Naive thymus-derived CD8-positive, alpha-beta T cell (primary cell): ENCODE data around the gene DLG2. TPM values are rescaled to one million over a fixed set of nuclear protein-coding genes. Genes with fewer than 3 reads are reported as not detected.

Experiments
- ATAC-seq, 2 donors: fragments of 150-1000 bp; cut with Tn5 transposase in 1 of 2; sonication (Bioruptor Pico), chemical (Tn5 transposase) in 1 of 2; 1 replicate in 1 of 2; 2 replicates in 1 of 2; pipeline ENCODE4 v1.10.0; 2021; ENCODE audit warnings: mild to moderate bottlenecking in 2 of 2, moderate library complexity in 2 of 2
- POLR2A ChIA-PET: fragments of 350-600 bp; sonication (Branson Sonifier 250); formaldehyde crosslinking; loops from one replicate; lab custom pipeline; 2021; ENCODE audit warnings: antibody characterized with exemption; lab: Charles Lee
- DNase-seq, 10 donors: peaks; one replicate each; pipeline versions ENCODE4 v3.0.0 to v3.0.0-alpha.2; 2020 to 2022
- H3K27ac Mint-ChIP-seq, 10 donors: one replicate each; pipeline ENCODE4 v1.8.0; 2020 to 2022; ENCODE audit warnings: mild to moderate bottlenecking in 10 of 10, mixed read lengths in 10 of 10, moderate library complexity in 4 of 10, inconsistent platforms in 1 of 10
- H3K27me3 Mint-ChIP-seq, 5 donors: one replicate each; pipeline ENCODE4 v1.8.0; 2021 to 2022; ENCODE audit warnings: mixed read lengths in 5 of 5
- H3K36me3 Mint-ChIP-seq, 3 donors: one replicate each; pipeline ENCODE4 v1.8.0; 2020 to 2022; ENCODE audit warnings: mixed read lengths in 3 of 3, mild to moderate bottlenecking in 2 of 3, inconsistent platforms in 1 of 3
- H3K4me1 Mint-ChIP-seq, 4 donors: one replicate each; pipeline ENCODE4 v1.8.0; 2021 to 2022; ENCODE audit warnings: mixed read lengths in 4 of 4
- H3K4me3 Mint-ChIP-seq, 10 donors: one replicate each; pipeline ENCODE4 v1.8.0; 2020 to 2022; ENCODE audit warnings: mild to moderate bottlenecking in 10 of 10, mixed read lengths in 10 of 10, moderate library complexity in 6 of 10, inconsistent platforms in 1 of 10
- H3K9me3 Mint-ChIP-seq, 9 donors: one replicate each; pipeline ENCODE4 v1.8.0; 2020 to 2022; ENCODE audit warnings: mixed read lengths in 9 of 9, mild to moderate bottlenecking in 3 of 9, inconsistent platforms in 1 of 9, moderate library complexity in 1 of 9
- polyA plus RNA-seq, 3 donors: library from polyadenylated mRNA; unstranded; fragments of 300-500 nt; fragmentation: Illumina TruSeq; gene quantifications; one replicate each; pipeline ENCODE4 v1.2.3, GENCODE V29; 2021
- total RNA-seq, 8 experiments: library from RNA in 2 of 8; stranded (reverse) in 2 of 8; gene quantifications; one replicate each; pipeline ENCODE4 v1.2.3 and lab custom pipeline; 2021 to 2026

DLG2 gene
- total and polyA plus RNA-seq, 5 experiments from 2014 or later: 0.86 to 6.2 (median 2.5) TPM

- Mint-ChIP-seq H3K4me3 (no peak overlapping the region), H3K4me1 (no peaks in the 10 kb centered on the region), H3K27me3 (no peaks in the 10 kb centered on the region), H3K9me3 (peaks cover 0 to 24% (median 8%) of the 10 kb centered on the region in 9 donors), H3K36me3 (peaks cover 3 to 20% (median 12%) of the 10 kb centered on the region in 3 donors), H3K27ac (no peak overlapping the region)
- DNase-seq: no peak
- POLR2A ChIA-PET: no interaction called here
- ATAC-seq: no peak
Observed at GRCh38 chr11:85539740-85540139, 87.4 kb downstream of the DLG2 start.

DNA sequence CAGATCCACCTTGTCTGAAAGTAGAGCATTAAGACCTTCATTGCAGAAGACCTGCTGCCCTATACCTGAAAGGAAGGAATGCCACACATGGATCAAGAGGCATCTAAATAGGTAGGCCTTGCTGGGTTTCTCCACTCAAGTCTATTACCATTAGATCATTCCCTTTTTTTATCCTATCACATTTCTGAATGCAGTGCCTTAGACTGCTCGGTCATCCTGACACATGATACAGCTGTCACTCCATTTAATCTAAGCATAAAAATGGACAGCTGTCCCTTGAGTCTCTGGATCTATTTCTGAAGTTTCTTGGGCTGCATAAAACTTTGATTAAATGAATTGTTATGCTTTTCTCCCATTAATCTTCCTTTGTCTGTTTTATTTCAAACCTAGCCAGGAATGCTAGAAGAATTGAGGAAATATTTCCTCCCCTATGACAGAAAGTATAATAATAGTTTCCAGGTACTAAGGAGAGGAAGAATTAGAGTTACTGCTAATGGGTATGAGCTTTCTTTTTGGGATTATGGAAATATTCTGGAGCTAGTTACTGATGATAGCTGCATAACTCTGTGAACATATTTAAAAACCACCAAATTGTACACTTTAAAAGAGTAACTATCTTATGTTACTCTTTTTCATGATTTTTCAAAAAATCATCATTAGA, 88.0 kb downstream of the DLG2 start:
- POLR2A ChIA-PET: interaction anchor here (0.6 kb wide), 1 partner anchor 706 kb away, joined by 3 read pairs; no protein-coding TSS in a partner anchor
- H3K4me3 Mint-ChIP-seq: no peak overlapping the region
- peaks cover 0 to 26% (median 11%) of the 10 kb centered on the region in 9 donors for H3K9me3 Mint-ChIP-seq
- no peak for ATAC-seq
- peaks cover 4 to 25% (median 13%) of the 10 kb centered on the region in 3 donors for H3K36me3 Mint-ChIP-seq
- DNase-seq: no peak
- H3K27me3 Mint-ChIP-seq: no peaks in the 10 kb centered on the region
- no peaks in the 10 kb centered on the region for H3K4me1 Mint-ChIP-seq
- no peak overlapping the region for H3K27ac Mint-ChIP-seq

DNA sequence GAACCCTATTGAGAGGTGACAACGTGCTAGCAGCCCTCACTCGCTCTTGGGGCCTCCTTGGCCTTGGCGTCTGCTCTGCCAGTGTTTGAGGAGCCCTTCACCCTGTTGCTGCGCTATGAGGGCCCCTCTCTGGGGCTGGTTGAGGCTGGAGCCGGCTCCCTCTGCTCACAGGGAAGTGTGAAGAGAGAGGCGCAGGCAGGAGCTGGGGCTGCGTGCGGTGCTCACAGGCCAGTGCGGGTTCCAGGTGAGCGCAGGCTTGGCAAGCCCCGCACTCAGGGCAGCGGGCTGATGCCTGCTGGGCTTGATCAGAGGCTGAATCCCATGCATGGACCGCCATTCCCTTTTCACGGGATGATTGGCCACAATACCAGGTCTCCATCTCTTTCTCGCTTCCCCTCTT, 90.7 kb downstream of the DLG2 start:
- Mint-ChIP-seq H3K4me1 (no peaks in the 10 kb centered on the region), H3K27me3 (no peaks in the 10 kb centered on the region), H3K4me3 (no peak overlapping the region), H3K9me3 (peaks cover 0 to 17% (median 11%) of the 10 kb centered on the region in 9 donors), H3K27ac (no peak overlapping the region), H3K36me3 (peaks cover 4 to 28% (median 13%) of the 10 kb centered on the region in 3 donors)
- ATAC-seq (no peak), DNase-seq (no peak)
- POLR2A ChIA-PET: no interaction called here

- Mint-ChIP-seq H3K4me1 (no peaks in the 10 kb centered on the region), H3K36me3 (peaks cover 4 to 28% (median 14%) of the 10 kb centered on the region in 3 donors), H3K9me3 (peaks cover 0 to 17% (median 12%) of the 10 kb centered on the region in 9 donors), H3K4me3 (no peak overlapping the region), H3K27me3 (no peaks in the 10 kb centered on the region), H3K27ac (no peak overlapping the region)
- ATAC-seq (no peak), DNase-seq (no peak)
- POLR2A ChIA-PET: no interaction called here
Observed at GRCh38 chr11:85534806-85535205, 92.3 kb downstream of the DLG2 start.

DNA sequence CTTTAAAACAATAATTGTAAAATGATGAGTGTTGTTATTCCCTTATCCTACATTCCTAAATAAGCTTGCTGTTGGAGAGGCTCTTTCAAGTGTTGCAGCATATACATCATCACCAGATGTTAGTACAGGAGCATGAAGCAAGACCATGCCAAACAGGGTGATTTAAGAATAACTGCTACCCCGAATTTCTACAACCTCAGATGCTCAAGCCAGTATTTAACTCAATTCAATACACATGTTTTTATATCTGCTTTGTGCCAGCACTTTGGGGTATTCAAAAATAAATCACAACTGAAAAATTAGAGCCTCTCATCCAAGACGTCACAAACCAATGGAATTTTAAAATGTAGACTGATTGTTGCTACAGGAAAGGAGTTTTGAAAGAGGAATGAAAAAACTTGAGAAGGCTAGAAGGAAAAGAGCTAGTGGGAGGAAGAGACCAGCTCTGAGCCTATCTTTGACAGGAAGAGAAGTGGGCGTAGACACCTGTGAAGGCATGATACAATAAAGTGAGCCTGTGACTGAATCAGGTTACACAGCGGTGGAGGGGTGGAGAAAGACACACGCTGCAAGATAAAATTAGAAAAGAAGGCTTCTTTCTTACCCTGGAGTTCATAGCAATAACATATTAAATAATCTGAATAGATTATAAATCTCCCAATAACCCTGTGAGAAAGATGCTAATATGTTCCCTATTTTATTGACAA, 95.8 kb downstream of the DLG2 start:
- POLR2A ChIA-PET: no interaction called here
- peaks cover 10 to 27% (median 12%) of the 10 kb centered on the region in 9 donors for H3K9me3 Mint-ChIP-seq
- no peak for ATAC-seq

DNA sequence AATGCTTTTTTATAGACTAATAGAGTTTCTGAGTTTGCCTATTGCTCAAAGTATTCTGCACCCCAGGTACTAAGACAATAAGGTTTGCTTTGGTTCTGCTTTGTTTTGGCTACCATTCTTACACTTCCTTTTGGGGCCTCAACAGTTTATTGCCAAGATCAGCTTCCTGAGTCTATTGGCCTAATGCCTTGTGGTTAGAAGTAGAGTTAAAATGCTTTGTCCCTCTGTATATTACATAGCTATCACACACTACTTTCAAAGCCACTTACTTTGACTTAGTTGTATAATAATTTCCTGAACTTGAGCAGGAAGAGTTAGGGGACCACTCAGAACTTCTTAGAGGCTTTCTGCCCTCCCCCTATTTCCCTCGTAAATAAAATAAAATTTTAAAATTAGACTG, 96.5 kb downstream of the DLG2 start:
- no peaks in the 10 kb centered on the region for H3K27me3 Mint-ChIP-seq
- no peak for DNase-seq
- H3K4me3 Mint-ChIP-seq: no peak overlapping the region
- peaks cover 10 to 26% (median 12%) of the 10 kb centered on the region in 9 donors for H3K9me3 Mint-ChIP-seq
- peaks cover 4 to 21% (median 13%) of the 10 kb centered on the region in 3 donors for H3K36me3 Mint-ChIP-seq
- H3K4me1 Mint-ChIP-seq: no peaks in the 10 kb centered on the region
- no peak overlapping the region for H3K27ac Mint-ChIP-seq
- POLR2A ChIA-PET: no interaction called here
- no peak for ATAC-seq

More for the DNA sequence above, 95.8 kb downstream of the DLG2 start:
- no peak overlapping the region for H3K27ac Mint-ChIP-seq
- H3K27me3 Mint-ChIP-seq: no peaks in the 10 kb centered on the region
- no peak for DNase-seq
- H3K36me3 Mint-ChIP-seq: peaks cover 4 to 26% (median 13%) of the 10 kb centered on the region in 3 donors
- H3K4me1 Mint-ChIP-seq: no peaks in the 10 kb centered on the region
- H3K4me3 Mint-ChIP-seq: no peak overlapping the region

- no peak for ATAC-seq
- no peak overlapping the region for H3K4me3 Mint-ChIP-seq
- no peaks in the 10 kb centered on the region for H3K4me1 Mint-ChIP-seq
- H3K27ac Mint-ChIP-seq: no peak overlapping the region
- peaks cover 8 to 25% (median 24%) of the 10 kb centered on the region in 3 donors for H3K36me3 Mint-ChIP-seq
- peaks cover 11 to 36% (median 27%) of the 10 kb centered on the region in 9 donors for H3K9me3 Mint-ChIP-seq
- no peak for DNase-seq
- H3K27me3 Mint-ChIP-seq: no peaks in the 10 kb centered on the region
- POLR2A ChIA-PET: no interaction called here
Observed at GRCh38 chr11:85526564-85526963, 100.6 kb downstream of the DLG2 start.

- Mint-ChIP-seq H3K4me3 (no peak overlapping the region), H3K27me3 (no peaks in the 10 kb centered on the region), H3K9me3 (peaks cover 11 to 45% (median 29%) of the 10 kb centered on the region in 9 donors), H3K4me1 (no peaks in the 10 kb centered on the region), H3K36me3 (peaks cover 8 to 33% (median 28%) of the 10 kb centered on the region in 3 donors), H3K27ac (no peak overlapping the region)
- DNase-seq (no peak), ATAC-seq (no peak)
- POLR2A ChIA-PET: no interaction called here
Observed at GRCh38 chr11:85525686-85526085, 101.5 kb downstream of the DLG2 start.

GRCh38 chr11:85517272-85517671, 109.9 kb downstream of the DLG2 start:
- no peaks in the 10 kb centered on the region for H3K27me3 Mint-ChIP-seq
- H3K9me3 Mint-ChIP-seq: peaks cover 0 to 63% (median 39%) of the 10 kb centered on the region in 9 donors
- H3K4me3 Mint-ChIP-seq: no peak overlapping the region
- no peaks in the 10 kb centered on the region for H3K4me1 Mint-ChIP-seq
- peaks cover 0 to 38% (median 31%) of the 10 kb centered on the region in 3 donors for H3K36me3 Mint-ChIP-seq
- DNase-seq: no peak
- POLR2A ChIA-PET: no interaction called here
- H3K27ac Mint-ChIP-seq: no peak overlapping the region
- ATAC-seq: no peak

- peaks cover 0 to 3% (median 0%) of the 10 kb centered on the region in 5 donors for H3K27me3 Mint-ChIP-seq
- no peak for DNase-seq
Observed at GRCh38 chr11:85495918-85496317, 131.2 kb downstream of the DLG2 start.

GRCh38 chr11:85494396-85494795, 132.7 kb downstream of the DLG2 start:
- Mint-ChIP-seq H3K36me3 (peaks cover 0 to 41% (median 21%) of the 10 kb centered on the region in 3 donors), H3K27me3 (no peaks in the 10 kb centered on the region), H3K4me1 (peaks cover 0 to 4% (median 0%) of the 10 kb centered on the region in 4 donors), H3K9me3 (peaks cover 5 to 75% (median 43%) of the 10 kb centered on the region in 9 donors), H3K27ac (no peak overlapping the region), H3K4me3 (no peak overlapping the region)
- POLR2A ChIA-PET: no interaction called here
- DNase-seq (no peak), ATAC-seq (no peak)

More at GRCh38 chr11:85495918-85496317, 131.2 kb downstream of the DLG2 start:
- peaks cover 0 to 4% (median 0%) of the 10 kb centered on the region in 4 donors for H3K4me1 Mint-ChIP-seq
- POLR2A ChIA-PET: no interaction called here
- ATAC-seq: no peak
- H3K4me3 Mint-ChIP-seq: no peak overlapping the region
- peaks cover 11 to 76% (median 48%) of the 10 kb centered on the region in 9 donors for H3K9me3 Mint-ChIP-seq
- no peak overlapping the region for H3K27ac Mint-ChIP-seq
- peaks cover 2 to 40% (median 23%) of the 10 kb centered on the region in 3 donors for H3K36me3 Mint-ChIP-seq

- peaks cover 8 to 84% (median 50%) of the 10 kb centered on the region in 9 donors for H3K9me3 Mint-ChIP-seq
- DNase-seq (no peak), ATAC-seq (no peak)
- no peaks in the 10 kb centered on the region for H3K27me3 Mint-ChIP-seq
- H3K36me3 Mint-ChIP-seq: peaks cover 0 to 38% (median 23%) of the 10 kb centered on the region in 3 donors
- no peak overlapping the region for H3K4me3 Mint-ChIP-seq
- no peaks in the 10 kb centered on the region for H3K4me1 Mint-ChIP-seq
- no peak overlapping the region for H3K27ac Mint-ChIP-seq
- POLR2A ChIA-PET: no interaction called here
Observed at GRCh38 chr11:85485902-85486301, 141.2 kb downstream of the DLG2 start.

- Mint-ChIP-seq H3K27ac (no peak overlapping the region), H3K9me3 (peaks cover 4 to 83% (median 36%) of the 10 kb centered on the region in 9 donors)
- ATAC-seq: no peak
Observed at GRCh38 chr11:85483861-85484260, 143.3 kb downstream of the DLG2 start.

More at GRCh38 chr11:85483861-85484260, 143.3 kb downstream of the DLG2 start:
- H3K4me1 Mint-ChIP-seq: no peaks in the 10 kb centered on the region
- H3K36me3 Mint-ChIP-seq: peaks cover 0 to 30% (median 28%) of the 10 kb centered on the region in 3 donors
- no peak for DNase-seq
- H3K27me3 Mint-ChIP-seq: no peaks in the 10 kb centered on the region
- no peak overlapping the region for H3K4me3 Mint-ChIP-seq
- POLR2A ChIA-PET: no interaction called here
